ENCODE measurements around the gene DGUOK. TPM values are rescaled to one million over a fixed set of nuclear protein-coding genes. Genes with fewer than 3 reads are reported as not detected.

The DGUOK gene
- total and polyA plus RNA-seq, 10 of the 15 experiments (the other 5 are each of a cell fraction or from before 2014, with no cell fraction given): 64.4 to 234 (median 91.4) TPM

- Histone ChIP-seq H2AFZ (ENCODE audit: control insufficient read depth, low read depth, low read length) (no peak overlapping the region), H3K79me2 (ENCODE audit: control insufficient read depth, insufficient read depth, low read length) (peaks cover 98% of the 10 kb centered on the region), H3K9ac (ENCODE audit: control insufficient read depth, insufficient read depth, low read length) (peak overlapping the region; percentile 48; the same call in 1 of the 2 replicates), H3K27ac (ENCODE audit: control insufficient read depth, insufficient read depth) (peak overlapping the region; percentile 45; the same call in 1 of the 2 replicates), H3K36me3 (ENCODE audit: control insufficient read depth in 2 of 2, insufficient read depth in 2 of 2, low read length in 1 of 2) (peaks cover 16 to 29% of the 10 kb centered on the region in 2 experiments; a peak in 3 of 4 replicates), H3K4me3 (peak overlapping the region; percentile 71), H4K20me1 (ENCODE audit: control insufficient read depth, insufficient read depth) (peaks cover 20% of the 10 kb centered on the region), H3K9me3 (replicated peaks; ENCODE audit: control insufficient read depth, insufficient read depth, low read length) (no peaks in the 10 kb centered on the region), H3K27me3 (replicated peaks in 1 of 2; ENCODE audit: control insufficient read depth in 2 of 2, insufficient read depth in 2 of 2, low read length in 1 of 2) (no peaks in the 10 kb centered on the region), H3K4me1 (ENCODE audit: control insufficient read depth, insufficient read depth, low read length) (peaks cover 17% of the 10 kb centered on the region), H3K4me2 (ENCODE audit: control insufficient read depth, insufficient read depth) (peak overlapping the region; percentile 96)
- POLR2A ChIA-PET: interaction anchor here (0.9 to 2.7 kb wide), 13 partner anchors 11 to 174 kb away, joined by 3 to 19 read pairs (median 4); partner anchors contain the start of gene STAMBP
- in situ Hi-C loops (cut with MboI): no loop called here
- SMC1A ChIA-PET (ENCODE audit: uncharacterized antibody, unreplicated experiment): interaction anchor here (0.9 to 5.0 kb wide), 12 partner anchors 8 to 181 kb away, joined by 3 to 25 read pairs (median 10); no protein-coding TSS in a partner anchor
- RAD21 ChIA-PET (ENCODE audit: unreplicated experiment): interaction anchor here (0.6 to 3.8 kb wide), 14 partner anchors 9 to 176 kb away, joined by 3 to 48 read pairs (median 5); partner anchors contain the start of gene MOB1A
- no peak for DNase-seq (ENCODE audit: low read depth, low spot score)
- CTCF ChIA-PET: interaction anchor here (0.6 to 1.9 kb wide), 6 partner anchors 29 to 182 kb away, joined by 3 to 11 read pairs (median 5); partner anchors contain the start of gene STAMBP
- peak; percentile 96 for ATAC-seq
- WGBS (ENCODE audit: insufficient coverage, insufficient replicate concordance, low lambda C conversion rate, missing lambda C conversion rate): 5% methylated on average over 64 of the region's 68 CpGs
- BruUV-seq (replicated peaks): no TSS peak
- no peak for FAIRE-seq
- intact Hi-C loops (cut with micrococcal nuclease; ENCODE audit: unreplicated experiment): loop anchor here (5.0 kb wide), 1 partner anchor 75 kb away; no protein-coding TSS in a partner anchor
- TF ChIP-seq MTA2 (IDR thresholded peaks at IDR 0.05; ENCODE audit: low read depth) (no peak), IKZF1 (conservative IDR thresholded peaks at IDR 0.05) (peak; percentile 77), MXI1 (IDR thresholded peaks at IDR 0.05; ENCODE audit: low read depth, low read length) (no peak; the same call in 1 of the 2 replicates), SREBF1 (IDR thresholded peaks at IDR 0.05; ENCODE audit: low read length) (no peak), NFYB (IDR thresholded peaks at IDR 0.05; ENCODE audit: insufficient read depth, low read depth, low read length) (peak; percentile 82; the same call in 1 of the 2 replicates), MEF2A (IDR thresholded peaks at IDR 0.05; ENCODE audit: insufficient read depth, low read depth, low read length) (no peak), TARDBP (IDR thresholded peaks at IDR 0.05; ENCODE audit: borderline replicate concordance) (no peak), JUND (IDR thresholded peaks at IDR 0.05; ENCODE audit: low read depth, low read length) (no peak), SMARCA5 (IDR thresholded peaks at IDR 0.05) (peak; percentile 56; the same call in 1 of the 2 replicates), CBFB (IDR thresholded peaks at IDR 0.05; ENCODE audit: low read depth) (no peak), HDAC2 (IDR thresholded peaks at IDR 0.05) (no peak), BACH1 (IDR thresholded peaks at IDR 0.05; ENCODE audit: borderline replicate concordance) (peak; percentile 71; the same call in 1 of the 2 replicates), CTCF (IDR thresholded peaks at IDR 0.05 in 2 of 3, conservative IDR thresholded peaks at IDR 0.05 in 1 of 3; ENCODE audit: control insufficient read depth in 2 of 3, extremely low read depth in 1 of 3, insufficient read depth in 1 of 3, low read depth in 3 of 3, low read length in 3 of 3) (no peak), TCF12 (IDR thresholded peaks at IDR 0.05; ENCODE audit: low read depth, low read length) (peak; percentile 63; the same call in 1 of the 2 replicates)
- TF ChIP-seq, protein P1, sequence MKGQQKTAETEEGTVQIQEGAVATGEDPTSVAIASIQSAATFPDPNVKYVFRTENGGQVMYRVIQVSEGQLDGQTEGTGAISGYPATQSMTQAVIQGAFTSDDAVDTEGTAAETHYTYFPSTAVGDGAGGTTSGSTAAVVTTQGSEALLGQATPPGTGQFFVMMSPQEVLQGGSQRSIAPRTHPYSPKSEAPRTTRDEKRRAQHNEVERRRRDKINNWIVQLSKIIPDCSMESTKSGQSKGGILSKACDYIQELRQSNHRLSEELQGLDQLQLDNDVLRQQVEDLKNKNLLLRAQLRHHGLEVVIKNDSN (IDR thresholded peaks at IDR 0.05; ENCODE audit: borderline replicate concordance, extremely low read length, insufficient read depth, low read depth, low read length): no peak
- TF ChIP-seq, protein P2, sequence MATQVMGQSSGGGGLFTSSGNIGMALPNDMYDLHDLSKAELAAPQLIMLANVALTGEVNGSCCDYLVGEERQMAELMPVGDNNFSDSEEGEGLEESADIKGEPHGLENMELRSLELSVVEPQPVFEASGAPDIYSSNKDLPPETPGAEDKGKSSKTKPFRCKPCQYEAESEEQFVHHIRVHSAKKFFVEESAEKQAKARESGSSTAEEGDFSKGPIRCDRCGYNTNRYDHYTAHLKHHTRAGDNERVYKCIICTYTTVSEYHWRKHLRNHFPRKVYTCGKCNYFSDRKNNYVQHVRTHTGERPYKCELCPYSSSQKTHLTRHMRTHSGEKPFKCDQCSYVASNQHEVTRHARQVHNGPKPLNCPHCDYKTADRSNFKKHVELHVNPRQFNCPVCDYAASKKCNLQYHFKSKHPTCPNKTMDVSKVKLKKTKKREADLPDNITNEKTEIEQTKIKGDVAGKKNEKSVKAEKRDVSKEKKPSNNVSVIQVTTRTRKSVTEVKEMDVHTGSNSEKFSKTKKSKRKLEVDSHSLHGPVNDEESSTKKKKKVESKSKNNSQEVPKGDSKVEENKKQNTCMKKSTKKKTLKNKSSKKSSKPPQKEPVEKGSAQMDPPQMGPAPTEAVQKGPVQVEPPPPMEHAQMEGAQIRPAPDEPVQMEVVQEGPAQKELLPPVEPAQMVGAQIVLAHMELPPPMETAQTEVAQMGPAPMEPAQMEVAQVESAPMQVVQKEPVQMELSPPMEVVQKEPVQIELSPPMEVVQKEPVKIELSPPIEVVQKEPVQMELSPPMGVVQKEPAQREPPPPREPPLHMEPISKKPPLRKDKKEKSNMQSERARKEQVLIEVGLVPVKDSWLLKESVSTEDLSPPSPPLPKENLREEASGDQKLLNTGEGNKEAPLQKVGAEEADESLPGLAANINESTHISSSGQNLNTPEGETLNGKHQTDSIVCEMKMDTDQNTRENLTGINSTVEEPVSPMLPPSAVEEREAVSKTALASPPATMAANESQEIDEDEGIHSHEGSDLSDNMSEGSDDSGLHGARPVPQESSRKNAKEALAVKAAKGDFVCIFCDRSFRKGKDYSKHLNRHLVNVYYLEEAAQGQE (IDR thresholded peaks at IDR 0.05; ENCODE audit: low read depth, low read length): no peak
Measured at GRCh38 chr2:74002505-74003421, 76.1 kb downstream of the DGUOK start.

Measured in GM12878 (cell line).